ENCODE data around the gene ECE1.

ECE1 gene

DNA sequence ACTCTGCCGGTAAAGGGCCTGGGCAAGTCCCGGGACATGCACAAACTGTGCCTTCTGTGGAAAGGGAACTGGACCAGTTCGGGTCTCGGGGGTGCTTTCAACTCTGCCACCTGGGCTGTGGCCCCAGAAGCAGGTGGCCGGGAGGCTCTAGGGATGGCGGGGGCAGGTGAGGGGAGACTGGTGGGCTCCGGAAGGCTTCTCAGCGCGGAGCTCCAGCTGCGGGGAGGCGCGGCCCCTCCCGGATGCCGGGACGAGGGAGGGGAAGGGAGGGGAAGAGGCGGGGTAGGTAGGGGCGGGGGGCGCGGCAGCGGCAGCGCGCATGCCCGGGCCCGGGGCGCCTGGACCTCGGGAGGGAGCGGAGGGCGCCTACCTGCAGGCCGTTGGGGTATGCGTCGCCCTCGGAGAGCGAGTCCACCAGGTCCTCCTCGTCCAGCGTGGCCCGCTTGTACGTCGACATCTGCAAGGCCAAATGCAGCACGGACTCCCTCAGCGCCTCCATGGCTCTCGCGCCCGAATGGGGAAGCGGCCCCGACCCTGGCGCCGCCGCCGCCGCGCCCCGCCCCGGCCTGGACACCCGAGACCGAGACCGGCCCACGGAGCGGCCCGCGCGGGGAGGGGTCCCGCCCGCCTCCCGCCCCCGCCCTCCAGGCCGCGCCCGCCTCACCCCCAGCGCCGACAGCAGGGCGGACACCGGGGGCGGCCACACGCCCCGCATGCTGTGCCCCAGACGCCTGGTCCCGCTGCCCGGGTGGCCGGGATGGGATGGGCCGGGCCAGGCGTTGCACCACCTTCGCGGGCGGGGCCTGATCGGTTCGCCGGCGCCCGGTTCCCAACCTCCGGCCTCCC lies at the start of gene ECE1:
TSS of gene ECE1 (minus strand) at position 764 of the 846 bp plus-strand sequence. CDS start at position 715, 49 bp downstream.
- DNase-seq (ENCODE audit: low spot score), result no peak

DNA sequence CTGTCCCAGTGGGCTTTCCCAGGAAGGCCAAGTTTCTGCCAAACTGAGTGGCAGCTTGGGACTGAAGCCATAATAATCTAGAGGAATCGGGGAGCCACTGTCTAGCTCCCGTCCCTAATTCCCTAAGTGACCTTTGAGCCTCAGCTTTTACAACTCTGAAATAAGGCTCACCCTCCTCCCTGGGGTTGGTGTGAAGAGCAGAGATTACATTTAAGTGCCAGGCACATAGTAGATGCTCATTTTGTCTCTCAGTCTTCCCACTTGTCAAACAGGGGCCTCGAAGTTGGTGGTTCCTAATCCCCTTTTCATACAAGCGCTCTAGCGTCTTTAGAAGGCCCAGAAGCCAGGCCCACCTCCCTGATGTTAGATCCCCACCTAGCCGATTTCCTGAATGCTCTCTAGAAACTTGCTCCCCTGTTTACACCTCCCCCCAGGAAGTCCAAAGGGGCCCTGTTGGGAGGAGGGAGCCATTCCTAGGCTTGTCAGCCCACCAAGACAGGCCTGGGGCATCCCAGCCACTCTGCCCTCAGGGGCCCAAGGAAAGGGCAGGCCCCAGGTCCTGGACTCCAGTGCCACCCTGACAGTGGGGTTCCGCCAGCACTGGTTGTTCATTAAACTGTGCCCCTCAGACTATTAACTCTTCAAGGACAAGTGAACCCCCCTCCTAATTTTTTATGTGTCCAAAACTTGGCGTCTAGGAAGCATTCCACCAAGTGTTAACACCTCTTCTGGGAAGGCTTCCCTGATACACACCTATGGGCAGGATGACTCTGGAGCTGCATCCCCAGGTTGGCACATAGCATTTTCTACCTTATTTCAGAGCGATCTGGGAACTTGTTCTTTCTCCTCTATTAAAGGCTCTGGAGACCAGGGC lies 49.3 kb upstream of the ECE1 start:
- DNase-seq (ENCODE audit: low spot score), result no peak

DNA sequence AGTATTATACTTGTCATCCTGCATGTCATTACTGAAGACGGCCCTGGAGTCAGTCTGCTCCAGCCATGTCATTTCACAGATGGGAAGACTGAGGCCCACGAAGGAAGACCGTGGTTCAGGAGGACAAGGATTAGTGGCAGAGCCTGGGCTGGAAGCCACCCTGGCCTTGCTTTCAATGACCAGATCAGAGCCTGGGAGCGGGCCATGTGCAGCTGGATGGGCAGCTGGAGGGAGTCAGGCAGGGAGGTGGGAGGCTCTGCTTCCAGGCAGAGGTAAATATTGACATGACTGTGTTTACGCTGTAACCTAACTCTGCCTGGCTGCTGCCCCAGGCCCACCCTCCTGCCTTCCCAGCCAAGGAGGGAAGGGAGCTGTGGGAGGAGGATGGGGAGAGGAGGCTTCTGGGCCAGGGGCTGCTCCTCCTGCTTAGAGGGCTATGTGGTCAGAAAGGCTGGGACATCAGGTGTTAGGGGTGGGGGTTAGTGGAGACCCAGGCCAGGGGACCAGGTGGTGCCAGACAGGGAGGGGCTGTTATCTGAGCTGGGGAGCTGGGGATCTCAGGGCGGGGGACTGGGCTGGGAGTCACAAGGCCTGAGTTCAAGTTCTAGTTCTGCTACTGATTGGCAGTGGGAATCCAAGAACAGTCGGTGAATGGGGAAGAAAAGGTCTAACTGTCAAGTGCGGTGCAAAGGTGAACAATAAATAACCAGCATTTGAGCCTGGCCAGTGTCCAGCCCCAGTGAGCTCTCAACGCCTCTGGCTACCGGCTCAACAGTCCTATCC lies 48.5 kb upstream of the ECE1 start:
- no peak for DNase-seq (ENCODE audit: low spot score)

DNA sequence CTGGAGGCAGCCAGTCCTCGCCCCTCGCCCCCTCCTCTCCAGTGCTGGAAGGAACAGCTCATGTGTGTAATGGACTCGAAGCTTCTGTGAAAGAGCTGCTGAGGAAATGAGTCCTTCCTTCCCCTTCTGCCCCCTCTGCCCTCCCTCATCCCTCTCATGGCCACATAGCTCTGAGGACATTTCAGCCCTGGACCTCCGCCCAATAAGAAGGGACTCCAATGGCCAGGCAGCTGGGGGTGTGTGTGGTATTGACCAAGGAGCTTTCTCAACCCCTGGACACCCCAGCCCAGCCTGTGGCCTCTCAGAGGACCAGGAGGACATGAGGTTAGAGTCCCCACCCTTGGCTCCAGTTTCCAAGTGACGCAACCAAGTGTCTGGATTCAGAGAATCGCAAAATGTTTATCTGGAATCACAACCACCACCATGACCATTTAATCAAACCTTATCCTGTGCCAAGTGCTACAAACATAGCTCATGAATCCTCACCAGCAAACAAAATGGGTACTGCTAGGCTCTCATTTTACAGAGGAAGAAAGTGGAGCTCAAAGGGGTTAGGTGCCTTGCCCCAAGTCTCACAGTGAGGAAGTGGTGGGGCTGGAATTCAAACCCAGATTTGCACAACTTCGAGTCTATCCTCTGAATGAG lies 47.8 kb upstream of the ECE1 start:
- no peak for DNase-seq (ENCODE audit: low spot score)

DNA sequence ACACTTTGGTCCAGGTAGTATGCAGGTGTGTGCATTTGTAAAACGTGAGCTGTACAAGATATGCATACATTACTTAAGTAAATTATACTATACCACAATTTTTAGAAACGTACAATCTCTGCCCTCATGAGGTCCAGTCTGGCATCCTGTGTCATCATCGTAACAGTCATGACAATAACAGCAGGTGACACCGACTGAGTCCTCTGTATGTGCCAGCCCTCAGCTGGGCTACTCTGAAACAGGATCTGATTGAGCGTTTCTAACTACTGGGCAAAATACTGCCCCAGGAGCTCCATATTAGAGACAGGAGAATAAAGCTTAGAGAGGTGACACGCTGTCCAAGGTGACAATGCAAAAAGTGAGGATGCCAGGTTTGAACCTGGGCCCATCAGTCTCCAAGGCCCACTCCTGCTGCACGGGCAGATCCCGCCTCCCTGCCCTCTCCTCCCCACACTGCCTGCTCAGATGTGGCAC lies 47.2 kb upstream of the ECE1 start:
- DNase-seq (ENCODE audit: low spot score), result no peak

DNA sequence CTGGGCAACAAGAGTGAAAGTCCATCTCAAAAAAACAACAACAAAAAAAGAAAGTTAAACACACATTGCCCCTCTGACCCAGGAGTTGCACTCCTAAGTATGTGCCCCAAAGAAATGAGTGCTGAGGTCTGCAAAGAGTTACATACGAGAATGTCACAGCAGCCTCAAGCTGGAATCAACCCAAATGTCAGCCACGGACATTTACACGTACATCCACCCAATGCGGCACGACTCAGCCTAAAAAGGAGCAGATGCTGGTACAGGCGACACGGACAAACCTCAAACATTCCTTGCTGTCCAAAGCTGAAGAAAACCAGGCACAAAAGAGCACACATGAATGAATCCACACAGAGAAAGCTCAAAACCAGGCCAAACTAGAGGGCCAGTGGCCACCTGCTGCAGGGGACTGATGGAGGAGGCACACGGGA lies 46.8 kb upstream of the ECE1 start:
- no peak for DNase-seq (ENCODE audit: low spot score)

DNA sequence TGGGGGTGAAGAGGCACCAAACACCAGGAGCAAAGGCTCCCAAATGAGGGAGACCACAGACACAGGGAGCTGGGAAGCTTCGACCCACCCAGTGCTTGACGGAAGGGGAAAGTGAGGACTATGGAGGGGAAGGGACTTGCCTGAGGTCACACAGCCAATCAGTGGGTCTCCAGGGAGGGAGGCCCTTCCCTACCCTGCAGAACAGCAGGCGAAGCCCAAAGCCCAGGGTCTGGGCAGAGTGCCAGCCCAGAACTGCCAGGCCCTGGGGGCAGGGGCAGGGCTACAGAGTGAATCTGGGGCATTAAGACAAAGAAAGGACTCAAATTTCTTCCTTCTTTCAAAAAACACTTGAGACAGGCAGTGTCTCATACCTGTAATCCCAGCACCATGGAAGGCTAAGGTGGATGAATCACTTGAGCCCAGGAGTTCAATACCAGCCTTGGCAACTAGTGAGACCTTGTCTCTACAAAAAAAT lies 45.5 kb upstream of the ECE1 start:
- DNase-seq (ENCODE audit: low spot score), result no peak

DNA sequence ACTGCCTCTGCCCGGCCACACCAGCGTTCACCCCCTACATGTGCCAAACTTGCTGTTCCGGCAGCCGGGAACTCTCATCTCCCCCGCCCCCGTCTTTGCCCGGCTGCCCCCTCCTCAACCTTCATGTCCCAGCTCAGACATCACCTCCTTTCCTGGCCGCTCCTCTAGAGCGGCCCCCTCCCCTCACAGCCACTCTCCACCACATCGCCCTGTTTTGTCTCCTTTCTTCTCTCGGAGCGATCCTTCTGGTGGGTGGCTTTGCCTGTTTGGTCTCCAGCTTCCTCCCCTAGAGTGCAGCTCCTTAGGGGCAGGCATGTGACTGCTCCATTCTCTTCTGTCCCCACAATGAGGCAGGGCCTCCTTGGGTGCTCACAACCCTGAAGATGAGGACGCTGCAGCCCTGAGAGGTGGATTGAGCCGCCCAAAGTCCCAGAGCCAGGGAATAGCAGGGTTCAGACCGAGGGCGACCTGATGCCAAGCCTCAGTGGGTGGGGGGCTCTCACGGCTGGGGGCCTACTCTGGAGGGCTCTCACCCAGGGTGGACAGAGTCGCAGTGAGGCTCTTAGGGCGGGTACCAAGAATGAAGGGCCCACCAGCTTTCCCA lies 44.9 kb upstream of the ECE1 start:
- no peak for DNase-seq (ENCODE audit: low spot score)

DNA sequence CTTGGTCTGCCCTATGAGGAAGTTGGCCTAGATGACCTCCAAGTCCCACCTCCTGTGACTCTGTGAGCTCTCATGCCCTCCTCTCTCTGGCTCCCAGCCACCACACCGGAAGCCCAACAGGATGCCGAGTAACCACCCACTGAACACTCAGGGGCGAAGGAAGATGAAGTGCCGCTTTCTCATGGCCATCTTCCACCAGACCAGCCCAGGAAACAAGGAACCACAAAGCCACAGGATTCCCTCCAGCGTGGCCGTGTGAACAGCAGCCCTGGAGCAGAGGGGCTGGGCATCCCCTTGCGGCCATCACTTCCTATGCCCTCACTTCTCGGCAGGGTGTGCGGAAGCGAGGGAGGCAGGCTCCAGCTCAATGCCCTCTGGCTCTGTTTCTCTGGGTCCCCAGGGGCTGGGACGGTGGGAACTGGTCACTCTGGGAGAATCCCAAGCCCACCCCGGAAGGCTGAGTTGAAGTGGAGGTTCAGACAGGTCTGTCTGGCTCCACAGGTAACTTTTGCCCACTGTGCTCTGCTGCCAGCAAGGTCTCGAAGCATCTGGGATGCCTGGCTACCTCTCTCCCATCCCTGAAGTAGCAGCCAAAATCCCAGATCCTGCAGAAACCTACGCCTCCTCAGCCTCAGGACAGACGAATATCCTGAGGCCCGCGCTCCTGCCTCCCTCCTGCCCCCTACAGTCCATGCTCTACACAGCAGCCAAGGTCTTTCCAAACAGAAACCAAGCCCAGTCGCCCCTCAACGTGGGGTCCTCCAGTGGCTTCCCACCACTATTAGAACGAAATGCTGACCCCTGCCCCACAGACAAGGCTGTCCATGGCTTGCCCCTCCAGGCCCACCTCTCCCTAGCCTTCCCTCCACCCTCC lies 44.2 kb upstream of the ECE1 start:
- DNase-seq (ENCODE audit: low spot score), result peak; percentile 76

DNA sequence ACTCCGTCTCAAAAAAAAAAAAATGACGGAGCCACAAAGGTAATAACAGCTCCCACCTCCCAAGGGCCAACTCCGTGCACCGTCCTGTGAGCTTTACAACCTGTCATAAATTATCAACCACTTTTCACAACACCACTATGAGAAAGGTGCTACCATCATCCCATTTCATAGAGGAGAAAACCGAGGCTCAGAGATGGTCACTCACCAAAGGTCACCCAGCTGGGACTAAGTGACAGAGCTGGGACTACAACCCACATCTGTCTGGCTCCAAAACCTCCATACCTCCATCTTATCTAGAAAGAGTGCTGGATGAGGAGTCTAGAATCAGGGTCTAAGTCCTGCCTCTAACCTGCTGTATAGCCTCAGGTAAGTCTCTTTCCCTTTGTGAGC lies 43.6 kb upstream of the ECE1 start:
- DNase-seq (ENCODE audit: low spot score), result no peak

DNA sequence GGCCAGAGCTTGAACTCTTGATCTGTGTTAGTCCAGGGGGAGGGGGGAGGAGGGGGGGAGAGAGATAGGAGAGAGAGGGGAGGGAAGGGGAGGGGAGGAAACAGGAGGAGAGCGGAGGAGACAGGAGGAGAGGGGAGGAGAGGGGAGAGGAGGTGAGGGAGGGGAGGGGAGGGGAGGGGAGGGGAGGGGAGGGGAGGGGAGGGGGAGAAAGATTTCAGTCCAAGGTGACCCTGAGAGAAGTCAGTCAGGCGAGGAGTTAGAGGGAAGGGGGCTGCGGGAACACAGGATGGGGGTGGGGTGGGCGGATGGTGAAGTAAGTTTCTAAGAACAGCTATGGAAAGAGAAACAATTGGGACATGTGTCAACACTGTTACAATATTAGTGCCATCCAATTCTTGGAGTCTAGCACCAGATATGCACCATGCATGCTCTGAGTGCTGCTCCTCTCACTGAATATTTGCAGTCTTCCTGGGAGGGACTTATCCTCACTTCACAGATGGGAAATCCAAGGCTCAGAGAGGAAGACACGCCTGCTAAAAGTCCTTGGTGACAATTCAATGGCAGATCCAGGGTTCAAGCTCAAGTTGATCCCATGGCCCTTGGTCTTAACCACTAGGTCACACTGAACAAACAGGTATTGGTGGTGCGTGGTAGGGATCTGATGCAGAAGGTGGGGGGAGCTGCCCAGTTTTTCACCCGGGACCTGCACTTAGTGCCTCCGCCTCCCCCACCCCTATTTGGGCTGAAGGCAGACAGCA lies 42.5 kb upstream of the ECE1 start:
- no peak for DNase-seq (ENCODE audit: low spot score)

DNA sequence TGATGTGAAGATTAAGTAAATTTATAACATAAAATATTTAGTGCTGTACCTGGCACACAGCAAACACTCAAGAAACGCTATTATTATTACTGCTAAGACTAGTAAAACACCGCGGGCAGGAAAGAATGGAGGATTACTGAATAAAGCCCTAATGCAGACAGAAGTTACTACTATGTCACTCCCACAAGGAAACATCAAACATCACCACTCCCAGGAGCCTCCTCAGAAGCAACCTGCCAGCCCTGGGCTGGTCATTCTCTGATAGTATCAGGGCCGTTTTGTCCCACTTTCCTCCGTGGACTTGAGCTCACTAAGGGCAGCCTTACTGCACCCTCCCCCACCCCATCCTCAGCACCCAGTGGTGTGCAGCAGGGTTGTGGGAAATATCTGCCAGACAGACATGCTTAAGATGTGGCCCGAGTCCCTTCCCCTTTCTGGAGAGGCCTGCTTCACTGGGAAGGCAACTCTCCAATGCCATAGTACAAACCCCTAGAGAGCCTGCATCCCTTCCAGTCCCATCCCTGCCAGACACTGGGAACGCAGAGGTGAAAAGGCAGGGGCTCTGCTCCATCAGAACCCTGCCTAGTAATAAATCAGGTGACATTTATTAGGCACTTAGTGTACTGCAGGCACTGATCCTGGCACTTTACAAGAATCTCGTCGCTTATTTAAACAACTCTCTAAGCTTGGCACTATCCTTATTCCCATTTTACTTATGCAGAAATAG lies 41.7 kb upstream of the ECE1 start:
- no peak for DNase-seq (ENCODE audit: low spot score)

DNA sequence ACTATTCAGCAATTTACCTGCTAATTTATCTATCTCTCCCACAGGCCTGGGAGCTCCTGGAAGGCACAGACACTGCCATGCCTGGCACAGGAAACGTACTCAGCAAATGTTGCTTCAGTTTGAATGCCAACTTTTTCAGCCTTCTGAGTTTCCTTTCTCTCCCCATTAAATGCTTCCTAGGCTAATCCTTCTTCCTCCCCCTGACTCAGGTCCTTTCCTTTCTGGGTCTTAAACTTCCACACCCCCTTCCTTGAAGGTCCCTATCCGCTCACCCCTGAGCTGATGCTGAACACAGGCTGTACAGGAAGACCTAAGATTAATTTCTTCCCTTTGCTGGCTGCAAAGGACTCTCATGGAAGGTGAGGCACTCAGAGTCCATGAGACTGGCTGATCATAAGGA lies 40.3 kb upstream of the ECE1 start:
- DNase-seq (ENCODE audit: low spot score), result no peak

DNA sequence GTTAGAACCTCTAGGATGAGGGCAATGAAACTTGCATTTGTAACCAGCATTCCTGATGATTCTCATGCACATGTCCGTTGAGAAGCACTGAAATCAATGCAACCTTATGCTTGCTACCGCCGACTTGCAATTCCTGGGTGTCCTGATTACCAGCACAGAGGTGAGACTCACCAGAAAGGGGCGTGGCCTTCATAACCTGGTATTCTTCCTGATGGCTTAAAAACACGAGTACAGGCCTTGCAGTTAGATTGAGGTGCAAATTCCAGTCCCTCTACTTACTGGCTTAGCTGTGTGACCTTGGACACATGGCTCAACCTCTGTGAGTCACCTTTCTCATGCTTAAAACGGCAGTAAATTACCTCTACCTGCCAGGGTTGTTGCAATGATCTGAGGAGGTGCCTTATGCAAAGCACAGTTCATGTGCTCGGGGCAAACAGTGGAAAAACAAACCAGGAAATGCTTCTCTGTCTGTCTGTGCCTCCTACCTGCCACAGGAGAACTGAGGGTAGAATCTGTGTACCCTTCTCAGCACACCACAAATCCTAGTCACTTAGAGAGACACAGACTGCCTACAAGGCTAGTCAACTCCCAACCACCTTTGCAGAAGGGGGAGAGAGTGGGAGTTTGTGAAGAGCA lies 39.1 kb upstream of the ECE1 start:
- no peak for DNase-seq (ENCODE audit: low spot score)

DNA sequence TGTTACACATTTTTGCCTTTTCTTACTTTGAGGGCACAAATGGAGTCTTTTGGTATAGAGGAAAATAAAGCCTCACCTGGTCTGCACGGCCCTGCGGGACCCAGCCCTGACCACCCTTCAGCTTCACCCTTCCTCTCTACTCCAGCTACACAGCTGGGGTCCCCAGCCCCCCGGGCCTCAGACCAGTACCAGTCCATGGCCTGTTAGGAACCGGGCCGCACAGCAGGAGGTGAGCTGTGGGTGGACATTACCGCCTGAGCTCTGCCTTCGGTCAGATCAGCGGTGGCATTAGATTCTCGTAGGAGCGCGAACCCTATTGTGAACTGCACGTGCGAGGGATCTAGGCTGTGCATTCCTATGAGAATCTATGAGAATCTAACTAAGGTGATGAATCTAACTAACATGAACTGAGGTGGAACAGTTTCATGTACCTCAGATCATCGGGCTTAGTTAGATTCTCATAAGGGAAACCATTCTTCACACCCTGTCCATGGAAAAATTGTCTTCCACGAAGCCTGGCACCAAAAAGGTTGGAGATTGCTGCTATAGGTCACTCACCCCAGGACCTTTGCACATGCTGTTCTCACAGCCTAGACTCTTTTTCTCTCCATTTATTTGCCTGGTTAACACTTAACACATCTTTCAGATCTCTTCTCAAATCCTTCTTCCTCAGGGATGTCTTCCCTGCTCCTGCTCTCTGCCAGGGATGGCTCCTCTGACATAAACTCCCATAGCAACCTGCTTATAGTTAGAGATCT lies 37.5 kb upstream of the ECE1 start:
- no peak for DNase-seq (ENCODE audit: low spot score)

DNA sequence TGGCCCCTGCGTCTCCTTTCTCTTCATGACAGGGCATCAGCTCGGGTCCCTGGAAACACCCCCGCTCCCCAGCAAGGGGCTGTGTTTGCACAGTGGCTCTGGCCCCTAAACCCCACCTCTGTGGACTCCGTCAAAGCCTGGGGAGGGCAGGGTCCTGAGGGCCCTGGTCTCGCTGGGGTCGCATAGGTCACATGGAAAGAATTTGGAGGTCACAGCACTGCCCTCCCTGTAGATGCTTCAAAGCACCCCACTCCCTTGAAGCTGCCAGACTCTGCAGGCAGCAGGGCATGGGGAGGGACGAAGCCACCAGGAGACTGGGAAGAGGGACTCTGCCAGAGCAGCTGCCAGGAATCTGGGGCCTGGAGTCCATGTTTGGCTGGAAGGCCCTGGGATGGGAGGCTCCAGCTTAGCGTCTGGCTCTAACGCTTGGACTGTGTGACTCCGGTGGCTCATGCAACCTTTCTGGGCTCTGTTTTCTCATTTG lies 36.6 kb upstream of the ECE1 start:
- no peak for DNase-seq (ENCODE audit: low spot score)

DNA sequence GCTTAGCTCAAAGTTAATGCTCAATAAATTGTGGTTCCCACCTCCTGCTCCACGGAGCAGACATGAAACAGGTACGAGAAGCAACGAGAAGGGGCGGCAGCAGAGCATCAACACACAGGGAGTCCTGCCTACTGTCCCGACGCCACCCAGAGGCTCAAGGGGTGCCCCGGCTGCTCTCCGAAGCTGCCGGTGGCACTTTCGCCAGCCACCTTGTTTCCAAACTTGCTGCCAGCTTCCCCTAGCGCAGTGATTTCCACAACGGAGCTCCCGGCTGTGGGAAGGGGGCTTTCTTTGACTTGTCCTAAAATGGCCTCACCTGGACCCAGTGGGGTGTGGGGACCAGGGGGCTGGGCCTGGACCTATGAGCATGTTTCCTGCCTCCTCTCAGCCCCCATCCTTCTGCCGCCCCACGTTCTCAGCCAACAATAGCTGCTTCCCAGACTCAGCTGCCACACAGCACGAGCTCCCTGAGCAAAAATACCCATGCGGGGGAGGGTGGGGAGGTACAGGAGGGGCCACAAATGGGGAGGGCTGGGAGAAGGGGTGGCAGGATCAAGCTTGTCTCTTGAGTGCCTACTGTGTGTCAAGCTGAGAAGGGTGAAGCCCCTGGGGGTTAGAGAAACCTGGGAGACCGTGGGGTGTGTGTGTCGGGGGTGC lies 35.6 kb upstream of the ECE1 start:
- no peak for DNase-seq (ENCODE audit: low spot score)
